ENCODE data around the gene AK1. TPM values are rescaled to one million over a fixed set of nuclear protein-coding genes. Genes with fewer than 3 reads are reported as not detected.
"Not testable (repeated sequence)": the region's sequence is repeated elsewhere in the genome, so short reads cannot be mapped to it uniquely, and the experiment has no call there.

AK1 gene
- total and polyA plus RNA-seq, 9 of the 15 experiments (the other 6 are each of a cell fraction or from before 2014, with no cell fraction given) = 10.1 to 71.8 (median 39.0) TPM

DNA sequence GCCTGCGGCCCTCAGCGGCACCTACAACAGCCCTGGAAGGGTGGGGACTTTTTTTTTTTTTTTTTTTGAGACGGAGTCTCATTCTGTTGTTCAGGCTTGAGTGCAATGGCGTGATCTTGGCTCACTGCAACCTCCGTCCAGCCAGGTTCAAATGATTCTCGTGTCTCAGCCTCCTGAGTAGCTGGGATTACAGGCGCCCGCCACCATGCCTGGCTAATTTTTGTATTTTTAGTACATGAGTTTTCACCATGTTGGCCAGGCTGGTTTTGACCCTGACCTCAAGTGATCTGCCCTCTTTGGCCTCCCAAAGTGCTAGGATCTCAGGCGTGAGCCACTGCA, 7.4 kb downstream of the AK1 start:
- not testable (repeated sequence) for FAIRE-seq; ATAC-seq; BruUV-seq (replicated peaks); H3K79me2 ChIP-seq (ENCODE audit: control insufficient read depth, insufficient read depth, low read length); DNase-seq (ENCODE audit: extremely low read depth in 1 of 4, low spot score in 3 of 4); H3K27me3 ChIP-seq (ENCODE audit: control insufficient read depth in 2 of 2, insufficient read depth in 2 of 2, low read length in 2 of 2); H3K9me1 ChIP-seq (ENCODE audit: control insufficient read depth, insufficient read depth, low read length); H2AFZ ChIP-seq (ENCODE audit: low read depth, low read length); H3K27ac ChIP-seq (ENCODE audit: extremely low read depth, low read depth, low read length); H3K9ac ChIP-seq (ENCODE audit: insufficient read depth in 1 of 2, low read depth in 2 of 2, low read length in 2 of 2); H3K4me2 ChIP-seq (ENCODE audit: insufficient read depth, low read length); H3K4me3 ChIP-seq; H4K20me1 ChIP-seq (replicated peaks; ENCODE audit: control insufficient read depth, insufficient read depth, low read length); H3K9me3 ChIP-seq (replicated peaks; ENCODE audit: control insufficient read depth, insufficient read depth, low read depth, low read length)
- POLR2A ChIA-PET = interaction anchor here (0.5 to 2.0 kb wide), 6 partner anchors 61 to 1211 kb away, joined by 4 to 14 read pairs (median 5); partner anchors contain the start of gene DOLPP1
- peak; percentile 86 for TF ChIP-seq ZNF384 (IDR thresholded peaks at IDR 0.05; ENCODE audit: low read depth, low read length)
- in situ Hi-C loops (cut with MboI) = loop anchor here (5.0 to 10.0 kb wide), 3 partner anchors 63 to 275 kb away; partner anchors contain the start of gene TOR2A
- peaks cover 13 to 68% of the 10 kb centered on the region in 2 experiments for H3K4me1 ChIP-seq (replicated peaks in 1 of 2; ENCODE audit: control insufficient read depth in 2 of 2, insufficient read depth in 2 of 2, low read length in 2 of 2)
- 59% methylated on average over 8 of the region's 9 CpGs for WGBS (ENCODE audit: insufficient coverage, low coverage, missing lambda C conversion rate)
- intact Hi-C loops (cut with micrococcal nuclease) = loop anchor here (1.0 to 10.0 kb wide), 5 partner anchors 68 to 275 kb away; partner anchors contain the start of genes FPGS and TOR2A
- CTCF ChIA-PET (ENCODE audit: low intra/inter-chr PET ratio) = interaction anchor here (0.6 to 4.0 kb wide), 5 partner anchors 65 to 250 kb away, joined by 3 to 34 read pairs (median 4); partner anchors contain the start of genes CDK9 and TOR2A
- H3K36me3 ChIP-seq (ENCODE audit: control insufficient read depth, insufficient read depth, low read length) = peaks cover 20% of the 10 kb centered on the region; the same call in 2 of the 3 replicates

DNA sequence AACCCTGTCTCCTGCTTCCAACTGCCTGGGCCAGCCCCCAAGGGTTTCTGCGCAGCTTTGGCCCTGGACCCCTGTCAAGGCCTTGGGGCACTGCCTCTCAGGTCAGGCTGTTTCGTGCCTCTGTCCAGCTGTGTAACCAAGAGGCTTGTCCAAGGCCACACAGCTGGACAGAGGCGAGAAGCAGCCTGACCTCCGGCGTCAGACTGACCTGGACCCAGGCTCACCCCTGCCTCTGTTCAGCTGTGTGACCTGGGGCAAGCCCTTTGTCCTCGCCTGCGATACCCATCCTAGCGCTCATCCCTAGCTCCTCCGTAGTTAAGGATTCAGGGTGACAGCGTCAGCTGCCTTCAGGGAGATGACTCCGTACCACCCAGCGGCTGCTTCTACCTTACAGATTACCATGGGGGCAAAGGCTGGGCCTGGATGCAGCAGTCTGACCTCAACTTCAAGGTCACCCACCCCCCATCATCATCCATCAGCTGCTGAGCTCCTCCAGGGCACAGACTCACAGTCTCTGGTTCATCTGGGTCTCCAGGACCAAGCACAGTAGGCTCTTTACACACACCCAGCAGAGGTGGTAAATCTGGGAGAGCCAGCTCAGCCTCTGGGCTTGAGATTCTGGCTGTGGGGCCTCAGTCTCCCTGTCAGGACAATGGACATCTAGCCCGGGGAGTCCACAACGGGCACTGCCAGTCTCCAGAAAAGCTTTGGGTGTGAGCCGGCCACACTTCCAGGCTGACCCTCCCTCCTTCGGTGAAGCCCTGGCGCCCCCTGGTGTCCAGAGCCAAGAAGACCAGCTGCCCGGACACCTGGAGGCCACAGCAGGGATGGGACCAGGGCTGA, 7.9 kb downstream of the AK1 start:
- DNase-seq (ENCODE audit: extremely low read depth in 1 of 4, low spot score in 3 of 4) (peak; percentile 91 to 93 (median 92)), ATAC-seq (peak; percentile 97), FAIRE-seq (peak; percentile 91)
- H3K4me2 ChIP-seq (ENCODE audit: insufficient read depth, low read length) = no peak overlapping the region
- no peaks in the 10 kb centered on the region for H3K9me1 ChIP-seq (ENCODE audit: control insufficient read depth, insufficient read depth, low read length)
- H3K27ac ChIP-seq (ENCODE audit: extremely low read depth, low read depth, low read length) = no peak overlapping the region
- peaks cover 20% of the 10 kb centered on the region; the same call in 2 of the 3 replicates for H3K36me3 ChIP-seq (ENCODE audit: control insufficient read depth, insufficient read depth, low read length)
- 47% methylated on average over 16 of the region's 18 CpGs for WGBS (ENCODE audit: insufficient coverage, low coverage, missing lambda C conversion rate)
- intact Hi-C loops (cut with micrococcal nuclease) = loop anchor here (1.0 to 10.0 kb wide), 6 partner anchors 48 to 275 kb away; partner anchors contain the start of genes FPGS, ST6GALNAC4 and TOR2A
- BruUV-seq (replicated peaks) = no TSS peak
- H3K4me3 ChIP-seq = no peak overlapping the region
- H3K79me2 ChIP-seq (ENCODE audit: control insufficient read depth, insufficient read depth, low read length) = no peaks in the 10 kb centered on the region
- in situ Hi-C loops (cut with MboI) = loop anchor here (5.0 to 10.0 kb wide), 3 partner anchors 62 to 275 kb away; partner anchors contain the start of gene TOR2A
- H2AFZ ChIP-seq (ENCODE audit: low read depth, low read length) = no peak overlapping the region
- CTCF ChIA-PET (ENCODE audit: low intra/inter-chr PET ratio) = interaction anchor here (0.6 to 4.0 kb wide), 4 partner anchors 77 to 250 kb away, joined by 4 to 34 read pairs (median 18); partner anchors contain the start of genes CDK9 and TOR2A
- peaks cover 17 to 69% of the 10 kb centered on the region in 2 experiments for H3K4me1 ChIP-seq (replicated peaks in 1 of 2; ENCODE audit: control insufficient read depth in 2 of 2, insufficient read depth in 2 of 2, low read length in 2 of 2)
- no peaks in the 10 kb centered on the region for H3K9me3 ChIP-seq (replicated peaks; ENCODE audit: control insufficient read depth, insufficient read depth, low read depth, low read length)
- no peaks in the 10 kb centered on the region for H3K27me3 ChIP-seq (ENCODE audit: control insufficient read depth in 2 of 2, insufficient read depth in 2 of 2, low read length in 2 of 2)
- POLR2A ChIA-PET = interaction anchor here (0.5 to 2.0 kb wide), 9 partner anchors 61 to 1211 kb away, joined by 3 to 14 read pairs (median 4); partner anchors contain the start of genes CDK9 and DOLPP1
- H4K20me1 ChIP-seq (replicated peaks; ENCODE audit: control insufficient read depth, insufficient read depth, low read length) = no peaks in the 10 kb centered on the region
- peak overlapping the region in 1 of 2 experiments; percentile 76; a peak in 2 of 4 replicates for H3K9ac ChIP-seq (ENCODE audit: insufficient read depth in 1 of 2, low read depth in 2 of 2, low read length in 2 of 2)
- TF ChIP-seq TBL1XR1 (IDR thresholded peaks at IDR 0.05; ENCODE audit: low read length in 2 of 2) (0 out of 4 replicates have a peak, but pooled peaks of 1 of the 2 experiments have one; percentile 24), NR2F6 (CRISPR knock-in tag; IDR thresholded peaks at IDR 0.05) (no peak), RBFOX2 (IDR thresholded peaks at IDR 0.05; ENCODE audit: low read depth, low read length) (no peak), ATF7 (IDR thresholded peaks at IDR 0.05) (0 out of 2 replicates have a peak, but pooled peaks have one; percentile 33)
- TF ChIP-seq, protein P1, sequence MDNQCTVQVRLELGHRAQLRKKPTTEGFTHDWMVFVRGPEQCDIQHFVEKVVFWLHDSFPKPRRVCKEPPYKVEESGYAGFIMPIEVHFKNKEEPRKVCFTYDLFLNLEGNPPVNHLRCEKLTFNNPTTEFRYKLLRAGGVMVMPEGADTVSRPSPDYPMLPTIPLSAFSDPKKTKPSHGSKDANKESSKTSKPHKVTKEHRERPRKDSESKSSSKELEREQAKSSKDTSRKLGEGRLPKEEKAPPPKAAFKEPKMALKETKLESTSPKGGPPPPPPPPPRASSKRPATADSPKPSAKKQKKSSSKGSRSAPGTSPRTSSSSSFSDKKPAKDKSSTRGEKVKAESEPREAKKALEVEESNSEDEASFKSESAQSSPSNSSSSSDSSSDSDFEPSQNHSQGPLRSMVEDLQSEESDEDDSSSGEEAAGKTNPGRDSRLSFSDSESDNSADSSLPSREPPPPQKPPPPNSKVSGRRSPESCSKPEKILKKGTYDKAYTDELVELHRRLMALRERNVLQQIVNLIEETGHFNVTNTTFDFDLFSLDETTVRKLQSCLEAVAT (IDR thresholded peaks at IDR 0.05) = peak in 1 of 2 experiments; percentile 43; a peak in 1 of 4 replicates
- TF ChIP-seq, protein P2, sequence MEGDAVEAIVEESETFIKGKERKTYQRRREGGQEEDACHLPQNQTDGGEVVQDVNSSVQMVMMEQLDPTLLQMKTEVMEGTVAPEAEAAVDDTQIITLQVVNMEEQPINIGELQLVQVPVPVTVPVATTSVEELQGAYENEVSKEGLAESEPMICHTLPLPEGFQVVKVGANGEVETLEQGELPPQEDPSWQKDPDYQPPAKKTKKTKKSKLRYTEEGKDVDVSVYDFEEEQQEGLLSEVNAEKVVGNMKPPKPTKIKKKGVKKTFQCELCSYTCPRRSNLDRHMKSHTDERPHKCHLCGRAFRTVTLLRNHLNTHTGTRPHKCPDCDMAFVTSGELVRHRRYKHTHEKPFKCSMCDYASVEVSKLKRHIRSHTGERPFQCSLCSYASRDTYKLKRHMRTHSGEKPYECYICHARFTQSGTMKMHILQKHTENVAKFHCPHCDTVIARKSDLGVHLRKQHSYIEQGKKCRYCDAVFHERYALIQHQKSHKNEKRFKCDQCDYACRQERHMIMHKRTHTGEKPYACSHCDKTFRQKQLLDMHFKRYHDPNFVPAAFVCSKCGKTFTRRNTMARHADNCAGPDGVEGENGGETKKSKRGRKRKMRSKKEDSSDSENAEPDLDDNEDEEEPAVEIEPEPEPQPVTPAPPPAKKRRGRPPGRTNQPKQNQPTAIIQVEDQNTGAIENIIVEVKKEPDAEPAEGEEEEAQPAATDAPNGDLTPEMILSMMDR (IDR thresholded peaks at IDR 0.05 in 2 of 3, conservative IDR thresholded peaks at IDR 0.05 in 1 of 3; ENCODE audit: insufficient read depth in 2 of 3, low read depth in 1 of 3, low read length in 3 of 3) = peak; percentile 93 to 99 (median 97)
